Thyroid gland (tissue), 4 donors: Measurements from ENCODE around the gene SLC44A1. TPM values are rescaled to one million over a fixed set of nuclear protein-coding genes. Genes with fewer than 3 reads are reported as not detected.

Source experiments
- DNase-seq, 2 donors: peaks; one replicate each; pipeline ENCODE4 v3.0.0-alpha.2; 2019
- H3K27ac ChIP-seq, 3 donors: fragments of 200-600 bp; sonication (generic); 1 replicate in 2 of 3; 2 replicates in 1 of 3; pipeline ENCODE4 v1.5.1; 2016 to 2019; ENCODE audit warnings: mild to moderate bottlenecking in 1 of 3, moderate library complexity in 1 of 3
- H3K27me3 ChIP-seq: fragments of 200-600 bp; sonication (generic); one replicate; pipeline ENCODE4 v1.5.1; 2019
- H3K36me3 ChIP-seq, 2 donors: fragments of 200-600 bp; sonication (generic); one replicate each; pipeline ENCODE4 v1.5.1; 2016 to 2019
- H3K4me1 ChIP-seq, 2 donors: fragments of 200-600 bp; sonication (generic); one replicate each; pipeline ENCODE4 v1.5.1; 2017 to 2019
- H3K4me3 ChIP-seq, 3 donors: fragments of 200-600 bp; sonication (generic); replicated peaks in 1 of 3; 1 replicate in 2 of 3; 2 replicates in 1 of 3; pipeline ENCODE4 v1.5.1; 2016; ENCODE audit warnings: mild to moderate bottlenecking in 1 of 3
- H3K9me3 ChIP-seq: fragments of 200-600 bp; sonication (generic); one replicate; pipeline ENCODE4 v1.5.1; 2017
- POLR2A ChIP-seq, 2 donors: fragments of 450-650 bp; IDR thresholded peaks; one replicate each; pipeline ENCODE4 v1.6.1; 2017; ENCODE audit warnings: antibody characterized with exemption in 2 of 2, mild to moderate bottlenecking in 2 of 2, moderate library complexity in 1 of 2
- WGBS, 2 donors: methylation state at CpG; one replicate each; pipeline ENCODE4 v1.1.5; 2017; 5-methylcytosine and 5-hydroxymethylcytosine counted together
- intact Hi-C: fragments of 100-400 bp; cut with DNase I; formaldehyde crosslinking; loops from one replicate; pipeline ENCODE4 v1.15.1; 2023
- total RNA-seq, 4 donors: library from RNA; depleted of rRNA; stranded (reverse); fragments of >200 nt; gene quantifications; one replicate each; pipeline ENCODE4 v1.2.3, GENCODE V29; 2016
- TF ChIP-seq, protein P1 (sequence below), 6 experiments: fragments of 200-600 bp in 3 of 6; fragments of 450-650 bp in 3 of 6; sonication (generic) in 3 of 6; IDR thresholded peaks; one replicate each; pipeline ENCODE4 v1.5.1; 2016 to 2019; ENCODE audit warnings: antibody characterized with exemption in 6 of 6, mild to moderate bottlenecking in 2 of 6, inconsistent platforms in 1 of 6, moderate library complexity in 1 of 6

The SLC44A1 gene
- total RNA-seq, 4 donors from 2014 or later, result 102 to 144 (median 132) TPM

DNA sequence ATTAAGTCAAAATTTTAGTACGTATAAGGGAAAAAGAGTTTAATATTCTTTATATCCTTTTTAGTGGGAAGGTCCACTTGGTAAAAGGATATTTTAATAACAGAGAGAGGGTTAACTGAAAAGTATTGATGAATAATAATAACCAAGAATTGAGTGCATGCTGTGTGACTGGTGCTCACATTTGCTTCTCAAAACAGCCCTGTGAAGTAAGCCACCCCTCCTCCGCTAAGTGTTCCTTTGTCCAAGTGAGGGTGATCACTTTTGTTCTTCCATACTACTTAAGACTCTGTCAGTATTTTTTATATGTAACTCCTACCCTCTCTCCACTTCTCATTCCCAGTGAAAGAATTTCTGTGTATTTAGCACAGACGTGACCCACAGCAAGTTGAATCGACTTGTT, 51.5 kb downstream of the SLC44A1 start:
- peaks cover 0 to 11% of the 10 kb centered on the region in 2 donors for H3K36me3 ChIP-seq
- TF ChIP-seq, protein P1, sequence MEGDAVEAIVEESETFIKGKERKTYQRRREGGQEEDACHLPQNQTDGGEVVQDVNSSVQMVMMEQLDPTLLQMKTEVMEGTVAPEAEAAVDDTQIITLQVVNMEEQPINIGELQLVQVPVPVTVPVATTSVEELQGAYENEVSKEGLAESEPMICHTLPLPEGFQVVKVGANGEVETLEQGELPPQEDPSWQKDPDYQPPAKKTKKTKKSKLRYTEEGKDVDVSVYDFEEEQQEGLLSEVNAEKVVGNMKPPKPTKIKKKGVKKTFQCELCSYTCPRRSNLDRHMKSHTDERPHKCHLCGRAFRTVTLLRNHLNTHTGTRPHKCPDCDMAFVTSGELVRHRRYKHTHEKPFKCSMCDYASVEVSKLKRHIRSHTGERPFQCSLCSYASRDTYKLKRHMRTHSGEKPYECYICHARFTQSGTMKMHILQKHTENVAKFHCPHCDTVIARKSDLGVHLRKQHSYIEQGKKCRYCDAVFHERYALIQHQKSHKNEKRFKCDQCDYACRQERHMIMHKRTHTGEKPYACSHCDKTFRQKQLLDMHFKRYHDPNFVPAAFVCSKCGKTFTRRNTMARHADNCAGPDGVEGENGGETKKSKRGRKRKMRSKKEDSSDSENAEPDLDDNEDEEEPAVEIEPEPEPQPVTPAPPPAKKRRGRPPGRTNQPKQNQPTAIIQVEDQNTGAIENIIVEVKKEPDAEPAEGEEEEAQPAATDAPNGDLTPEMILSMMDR (IDR thresholded peaks at IDR 0.05), result no peak
- TF ChIP-seq POLR2A (IDR thresholded peaks at IDR 0.05), result no peak
- H3K4me3 ChIP-seq, result no peak overlapping the region
- peak overlapping the region in 2 of 3 donors; percentile 50 to 57 for H3K27ac ChIP-seq
- intact Hi-C loops, result no loop called here
- H3K4me1 ChIP-seq, result peaks cover 4 to 45% of the 10 kb centered on the region in 2 donors
- WGBS, 2 donors, result 59 to 62% methylated on average over 4 of the region's 4 CpGs
- H3K9me3 ChIP-seq, result no peaks in the 10 kb centered on the region
- DNase-seq, result peak; percentile 29 to 32
- H3K27me3 ChIP-seq, result no peaks in the 10 kb centered on the region

DNA sequence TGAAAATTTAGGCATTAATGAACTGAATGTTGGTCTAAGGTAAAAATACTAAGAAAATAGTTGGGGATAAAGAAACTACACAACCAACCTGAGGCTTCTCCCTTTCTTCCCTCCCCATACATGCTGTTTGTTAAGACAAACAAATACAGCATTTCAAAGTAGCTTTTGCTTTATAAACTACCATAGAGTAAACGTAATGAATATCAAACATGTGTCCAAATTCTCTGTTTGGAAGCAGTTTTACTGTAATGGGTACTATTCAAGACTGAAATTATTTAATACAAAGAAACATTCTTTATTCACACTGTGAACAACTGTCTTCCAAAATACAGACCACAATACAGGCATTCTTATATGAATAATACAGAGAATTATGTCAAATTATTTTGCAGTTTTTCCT, 52.0 kb downstream of the SLC44A1 start:
- no peak for DNase-seq
- Histone ChIP-seq H3K4me1 (peaks cover 4 to 41% of the 10 kb centered on the region in 2 donors), H3K4me3 (no peak overlapping the region), H3K36me3 (peaks cover 0 to 11% of the 10 kb centered on the region in 2 donors), H3K27me3 (no peaks in the 10 kb centered on the region), H3K9me3 (no peaks in the 10 kb centered on the region), H3K27ac (peak overlapping the region in 2 of 3 donors; percentile 50 to 57)
- intact Hi-C loops, result no loop called here
- WGBS, 2 donors, result 60 to 71% methylated on average over 1 of the region's 1 CpG
- no peak for TF ChIP-seq POLR2A (IDR thresholded peaks at IDR 0.05)
- TF ChIP-seq, protein P1 (IDR thresholded peaks at IDR 0.05), result no peak

- Histone ChIP-seq H3K27ac (peak overlapping the region in 2 of 3 donors; percentile 50 to 57), H3K9me3 (no peaks in the 10 kb centered on the region), H3K4me1 (peaks cover 4 to 36% of the 10 kb centered on the region in 2 donors), H3K27me3 (no peaks in the 10 kb centered on the region), H3K36me3 (peaks cover 0 to 11% of the 10 kb centered on the region in 2 donors), H3K4me3 (no peak overlapping the region)
- intact Hi-C loops, result no loop called here
- no peak for DNase-seq
- 39 to 77% methylated on average over 2 of the region's 2 CpGs for WGBS, 2 donors
- no peak for TF ChIP-seq POLR2A (IDR thresholded peaks at IDR 0.05)
- TF ChIP-seq, protein P1 (IDR thresholded peaks at IDR 0.05), result no peak
Measured at GRCh38 chr9:105296877-105297287, 52.4 kb downstream of the SLC44A1 start.

DNA sequence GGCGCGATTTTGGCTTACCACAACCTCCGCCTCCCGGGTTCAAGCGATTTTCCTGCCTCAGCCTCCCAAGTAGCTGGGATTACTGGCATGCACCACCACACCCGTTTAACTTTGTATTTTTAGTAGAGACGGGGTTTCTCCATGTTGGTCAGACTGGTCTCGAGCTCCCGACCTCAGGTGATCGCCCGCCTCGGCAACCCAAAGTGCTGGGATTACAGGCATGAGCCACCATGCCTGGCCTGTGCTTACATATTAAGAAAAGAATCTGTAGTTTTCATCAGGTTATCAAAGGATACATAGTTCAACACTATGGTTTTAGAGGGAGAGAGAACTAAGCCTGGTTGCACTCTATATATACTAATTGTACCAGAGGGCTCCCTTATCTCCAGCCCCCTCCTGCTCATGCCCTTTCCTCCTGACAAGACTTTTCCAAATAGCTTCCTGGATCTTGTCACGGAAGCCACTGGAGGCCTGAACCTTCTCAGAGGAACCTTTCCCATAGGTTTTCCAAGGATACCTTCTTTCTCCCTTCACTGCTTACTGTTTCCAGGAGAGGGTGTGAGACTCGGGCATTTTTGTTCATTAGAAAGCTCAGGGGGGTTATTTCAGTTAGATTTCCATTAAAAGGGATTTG, 53.1 kb downstream of the SLC44A1 start:
- Histone ChIP-seq H3K4me3 (no peak overlapping the region), H3K27ac (peak overlapping the region in 2 of 3 donors; percentile 50 to 57), H3K4me1 (peaks cover 4 to 30% of the 10 kb centered on the region in 2 donors), H3K36me3 (peaks cover 0 to 11% of the 10 kb centered on the region in 2 donors), H3K9me3 (no peaks in the 10 kb centered on the region), H3K27me3 (no peaks in the 10 kb centered on the region)
- intact Hi-C loops, result no loop called here
- no peak for DNase-seq
- 93% methylated on average over 14 of the region's 14 CpGs for WGBS, 2 donors
- no peak for TF ChIP-seq POLR2A (IDR thresholded peaks at IDR 0.05)
- TF ChIP-seq, protein P1 (IDR thresholded peaks at IDR 0.05), result no peak

DNA sequence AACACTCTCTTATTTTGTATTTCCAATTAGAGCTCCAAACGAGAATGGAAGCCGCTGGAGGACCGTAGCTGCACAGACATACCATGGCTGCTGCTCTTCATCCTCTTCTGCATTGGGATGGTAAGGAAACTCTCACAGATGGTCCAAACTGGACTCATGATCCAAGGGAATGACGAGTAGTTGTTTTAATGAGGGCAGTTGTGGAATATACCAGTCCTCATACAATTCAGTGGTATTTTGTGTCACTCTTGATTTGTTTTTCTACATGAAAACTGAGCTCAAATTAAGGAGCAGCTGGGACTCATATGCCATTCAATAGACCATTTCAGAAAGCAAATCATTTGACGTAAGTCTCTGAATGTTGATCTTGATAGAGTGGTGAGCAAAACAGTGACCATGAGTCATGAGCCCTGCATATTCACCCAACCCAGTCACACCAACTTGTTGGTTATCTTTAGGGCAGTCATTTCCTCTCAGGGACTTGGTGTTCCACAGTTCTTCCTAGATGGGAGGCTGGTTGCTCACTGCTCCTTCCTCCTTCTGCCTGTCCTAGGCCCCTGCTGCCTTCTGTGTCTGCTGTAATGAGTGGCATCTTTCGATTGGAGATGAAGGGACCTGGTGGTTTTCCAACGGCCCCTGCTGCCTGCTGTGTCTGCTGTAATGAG, 54.9 kb downstream of the SLC44A1 start:
- 87 to 96% methylated on average over 7 of the region's 7 CpGs for WGBS, 2 donors
- no peak overlapping the region for H3K4me3 ChIP-seq
- peaks cover 4 to 21% of the 10 kb centered on the region in 2 donors for H3K4me1 ChIP-seq
- H3K27ac ChIP-seq, result peak overlapping the region in 1 of 3 donors; percentile 14
- intact Hi-C loops, result no loop called here
- H3K9me3 ChIP-seq, result no peaks in the 10 kb centered on the region
- H3K27me3 ChIP-seq, result no peaks in the 10 kb centered on the region
- peaks cover 0 to 11% of the 10 kb centered on the region in 2 donors for H3K36me3 ChIP-seq
- TF ChIP-seq, protein P1 (IDR thresholded peaks at IDR 0.05), result no peak
- TF ChIP-seq POLR2A (IDR thresholded peaks at IDR 0.05), result no peak
- no peak for DNase-seq
